Measurements from ENCODE around the gene KLHL26.
A peak's percentile ranks its signal among the peaks of the same experiment; 100 is the strongest.

The KLHL26 gene

DNA sequence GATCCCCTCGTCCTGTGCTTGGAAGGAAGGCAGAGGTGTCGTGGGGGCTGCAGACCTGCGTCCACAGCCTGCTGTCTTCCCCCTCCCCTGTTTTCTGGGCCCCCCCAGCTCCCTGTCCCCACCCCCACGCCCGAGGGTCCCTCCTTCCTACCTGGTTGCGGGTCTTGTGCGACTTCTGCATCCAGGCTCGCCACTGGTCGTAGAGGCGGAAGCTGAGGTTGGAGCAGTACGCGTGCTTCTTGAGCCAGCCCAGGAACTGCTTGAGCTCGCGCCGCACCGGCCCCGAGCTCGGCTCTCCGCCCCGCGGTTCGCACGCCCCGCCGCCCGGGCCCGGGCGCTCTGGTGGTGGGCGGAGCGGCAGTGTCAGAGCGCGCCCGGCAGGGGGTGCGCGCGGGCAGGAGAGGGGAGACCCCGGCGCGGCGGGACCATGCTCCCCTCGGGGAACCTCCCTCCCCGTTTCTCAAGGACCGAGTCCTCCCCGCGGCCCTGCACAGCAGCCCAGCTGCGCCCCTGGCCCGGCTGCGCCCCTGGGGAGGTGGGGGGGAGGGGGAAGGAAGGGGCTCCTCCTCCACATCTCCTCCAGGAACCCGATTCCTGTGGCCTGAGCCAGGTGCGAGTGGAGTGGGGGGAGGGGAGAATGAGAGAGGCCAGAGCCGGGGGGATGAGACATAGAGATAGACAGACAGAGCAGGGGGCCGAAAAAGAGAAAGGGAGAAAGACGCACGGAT, 42.6 kb upstream of the KLHL26 start:
- Histone ChIP-seq H3K27ac (ENCODE audit: extremely low read depth, low read depth, low read length) (no peak overlapping the region), H3K4me1 (ENCODE audit: control insufficient read depth, insufficient read depth, low read length) (no peaks in the 10 kb centered on the region)
- TF ChIP-seq KLF9 (tag by site-specific recombination; IDR thresholded peaks at IDR 0.05; ENCODE audit: low read depth) (peak; percentile 53; the same call in 1 of the 2 replicates), PBX3 (CRISPR knock-in tag; IDR thresholded peaks at IDR 0.05) (peak; percentile 66; the same call in 1 of the 2 replicates), GLIS1 (tag by site-specific recombination; IDR thresholded peaks at IDR 0.05) (peak; percentile 55), ZBTB8A (tag by site-specific recombination; IDR thresholded peaks at IDR 0.05) (peak; percentile 98), PRDM1 (tag by site-specific recombination; IDR thresholded peaks at IDR 0.05) (peak; percentile 55), ZSCAN16 (tag by site-specific recombination; IDR thresholded peaks at IDR 0.05) (no peak), ZXDB (tag by site-specific recombination; IDR thresholded peaks at IDR 0.05) (peak; percentile 38; the same call in 1 of the 2 replicates), SP2 (tag by site-specific recombination; IDR thresholded peaks at IDR 0.05) (peak; percentile 78), ZNF677 (tag by site-specific recombination; IDR thresholded peaks at IDR 0.05) (0 out of 2 replicates have a peak, but pooled peaks have one; percentile 28), ZNF561 (tag by site-specific recombination; IDR thresholded peaks at IDR 0.05; ENCODE audit: borderline replicate concordance) (peak; percentile 71; the same call in 1 of the 2 replicates), IKZF3 (tag by site-specific recombination; IDR thresholded peaks at IDR 0.05) (peak; percentile 42; the same call in 1 of the 2 replicates), SP3 (tag by site-specific recombination; IDR thresholded peaks at IDR 0.05) (peak; percentile 47), ZNF449 (tag by site-specific recombination; IDR thresholded peaks at IDR 0.05) (0 out of 2 replicates have a peak, but pooled peaks have one; percentile 22), KLF1 (tag by site-specific recombination; IDR thresholded peaks at IDR 0.05) (peak; percentile 19; the same call in 1 of the 2 replicates), ZBTB17 (tag by site-specific recombination; IDR thresholded peaks at IDR 0.05) (peak; percentile 46), ZBTB44 (tag by site-specific recombination; IDR thresholded peaks at IDR 0.05) (peak; percentile 51; the same call in 1 of the 2 replicates), ZNF398 (tag by site-specific recombination; IDR thresholded peaks at IDR 0.05) (peak; percentile 96)
- TF ChIP-seq, protein P1, sequence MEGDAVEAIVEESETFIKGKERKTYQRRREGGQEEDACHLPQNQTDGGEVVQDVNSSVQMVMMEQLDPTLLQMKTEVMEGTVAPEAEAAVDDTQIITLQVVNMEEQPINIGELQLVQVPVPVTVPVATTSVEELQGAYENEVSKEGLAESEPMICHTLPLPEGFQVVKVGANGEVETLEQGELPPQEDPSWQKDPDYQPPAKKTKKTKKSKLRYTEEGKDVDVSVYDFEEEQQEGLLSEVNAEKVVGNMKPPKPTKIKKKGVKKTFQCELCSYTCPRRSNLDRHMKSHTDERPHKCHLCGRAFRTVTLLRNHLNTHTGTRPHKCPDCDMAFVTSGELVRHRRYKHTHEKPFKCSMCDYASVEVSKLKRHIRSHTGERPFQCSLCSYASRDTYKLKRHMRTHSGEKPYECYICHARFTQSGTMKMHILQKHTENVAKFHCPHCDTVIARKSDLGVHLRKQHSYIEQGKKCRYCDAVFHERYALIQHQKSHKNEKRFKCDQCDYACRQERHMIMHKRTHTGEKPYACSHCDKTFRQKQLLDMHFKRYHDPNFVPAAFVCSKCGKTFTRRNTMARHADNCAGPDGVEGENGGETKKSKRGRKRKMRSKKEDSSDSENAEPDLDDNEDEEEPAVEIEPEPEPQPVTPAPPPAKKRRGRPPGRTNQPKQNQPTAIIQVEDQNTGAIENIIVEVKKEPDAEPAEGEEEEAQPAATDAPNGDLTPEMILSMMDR (tag by site-specific recombination; IDR thresholded peaks at IDR 0.05): peak; percentile 63
- TF ChIP-seq, protein P2, sequence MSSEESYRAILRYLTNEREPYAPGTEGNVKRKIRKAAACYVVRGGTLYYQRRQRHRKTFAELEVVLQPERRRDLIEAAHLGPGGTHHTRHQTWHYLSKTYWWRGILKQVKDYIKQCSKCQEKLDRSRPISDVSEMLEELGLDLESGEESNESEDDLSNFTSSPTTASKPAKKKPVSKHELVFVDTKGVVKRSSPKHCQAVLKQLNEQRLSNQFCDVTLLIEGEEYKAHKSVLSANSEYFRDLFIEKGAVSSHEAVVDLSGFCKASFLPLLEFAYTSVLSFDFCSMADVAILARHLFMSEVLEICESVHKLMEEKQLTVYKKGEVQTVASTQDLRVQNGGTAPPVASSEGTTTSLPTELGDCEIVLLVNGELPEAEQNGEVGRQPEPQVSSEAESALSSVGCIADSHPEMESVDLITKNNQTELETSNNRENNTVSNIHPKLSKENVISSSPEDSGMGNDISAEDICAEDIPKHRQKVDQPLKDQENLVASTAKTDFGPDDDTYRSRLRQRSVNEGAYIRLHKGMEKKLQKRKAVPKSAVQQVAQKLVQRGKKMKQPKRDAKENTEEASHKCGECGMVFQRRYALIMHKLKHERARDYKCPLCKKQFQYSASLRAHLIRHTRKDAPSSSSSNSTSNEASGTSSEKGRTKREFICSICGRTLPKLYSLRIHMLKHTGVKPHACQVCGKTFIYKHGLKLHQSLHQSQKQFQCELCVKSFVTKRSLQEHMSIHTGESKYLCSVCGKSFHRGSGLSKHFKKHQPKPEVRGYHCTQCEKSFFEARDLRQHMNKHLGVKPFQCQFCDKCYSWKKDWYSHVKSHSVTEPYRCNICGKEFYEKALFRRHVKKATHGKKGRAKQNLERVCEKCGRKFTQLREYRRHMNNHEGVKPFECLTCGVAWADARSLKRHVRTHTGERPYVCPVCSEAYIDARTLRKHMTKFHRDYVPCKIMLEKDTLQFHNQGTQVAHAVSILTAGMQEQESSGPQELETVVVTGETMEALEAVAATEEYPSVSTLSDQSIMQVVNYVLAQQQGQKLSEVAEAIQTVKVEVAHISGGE (tag by site-specific recombination; conservative IDR thresholded peaks at IDR 0.05; ENCODE audit: low read depth): peak; percentile 19; the same call in 1 of the 2 replicates
- TF ChIP-seq, protein P3, sequence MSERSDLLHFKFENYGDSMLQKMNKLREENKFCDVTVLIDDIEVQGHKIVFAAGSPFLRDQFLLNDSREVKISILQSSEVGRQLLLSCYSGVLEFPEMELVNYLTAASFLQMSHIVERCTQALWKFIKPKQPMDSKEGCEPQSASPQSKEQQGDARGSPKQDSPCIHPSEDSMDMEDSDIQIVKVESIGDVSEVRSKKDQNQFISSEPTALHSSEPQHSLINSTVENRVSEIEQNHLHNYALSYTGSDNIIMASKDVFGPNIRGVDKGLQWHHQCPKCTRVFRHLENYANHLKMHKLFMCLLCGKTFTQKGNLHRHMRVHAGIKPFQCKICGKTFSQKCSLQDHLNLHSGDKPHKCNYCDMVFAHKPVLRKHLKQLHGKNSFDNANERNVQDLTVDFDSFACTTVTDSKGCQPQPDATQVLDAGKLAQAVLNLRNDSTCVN (tag by site-specific recombination; optimal IDR thresholded peaks at IDR 0.05): peak; percentile 61
- TF ChIP-seq, protein P4, sequence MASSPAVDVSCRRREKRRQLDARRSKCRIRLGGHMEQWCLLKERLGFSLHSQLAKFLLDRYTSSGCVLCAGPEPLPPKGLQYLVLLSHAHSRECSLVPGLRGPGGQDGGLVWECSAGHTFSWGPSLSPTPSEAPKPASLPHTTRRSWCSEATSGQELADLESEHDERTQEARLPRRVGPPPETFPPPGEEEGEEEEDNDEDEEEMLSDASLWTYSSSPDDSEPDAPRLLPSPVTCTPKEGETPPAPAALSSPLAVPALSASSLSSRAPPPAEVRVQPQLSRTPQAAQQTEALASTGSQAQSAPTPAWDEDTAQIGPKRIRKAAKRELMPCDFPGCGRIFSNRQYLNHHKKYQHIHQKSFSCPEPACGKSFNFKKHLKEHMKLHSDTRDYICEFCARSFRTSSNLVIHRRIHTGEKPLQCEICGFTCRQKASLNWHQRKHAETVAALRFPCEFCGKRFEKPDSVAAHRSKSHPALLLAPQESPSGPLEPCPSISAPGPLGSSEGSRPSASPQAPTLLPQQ (tag by site-specific recombination; IDR thresholded peaks at IDR 0.05): 0 out of 2 replicates have a peak, but pooled peaks have one; percentile 53

More for the DNA sequence above, 42.6 kb upstream of the KLHL26 start:
- ChIA-PET CTCF (interaction anchor here (0.6 to 3.1 kb wide), 14 partner anchors 8 to 253 kb away, joined by 3 to 19 read pairs (median 4); partner anchors contain the start of gene CRTC1), POLR2A (interaction anchor here (0.6 to 2.9 kb wide), 9 partner anchors 12 to 175 kb away, joined by 3 to 11 read pairs (median 6); partner anchors contain the start of genes SSBP4 and UBA52)
- H3K4me3 ChIP-seq (ENCODE audit: low read depth, low read length): peak overlapping the region; percentile 41
- H3K36me3 ChIP-seq (ENCODE audit: control insufficient read depth in 2 of 2, insufficient read depth in 1 of 2, low read length in 2 of 2): peaks cover 0 to 6% of the 10 kb centered on the region in 2 experiments; a peak in 1 of 3 replicates
- H3K9me3 ChIP-seq (ENCODE audit: control insufficient read depth, insufficient read depth, low read depth, low read length): no peaks in the 10 kb centered on the region

All from HEK293 (cell line).